ENCODE results near the gene CDS1.

CDS1 gene

DNA sequence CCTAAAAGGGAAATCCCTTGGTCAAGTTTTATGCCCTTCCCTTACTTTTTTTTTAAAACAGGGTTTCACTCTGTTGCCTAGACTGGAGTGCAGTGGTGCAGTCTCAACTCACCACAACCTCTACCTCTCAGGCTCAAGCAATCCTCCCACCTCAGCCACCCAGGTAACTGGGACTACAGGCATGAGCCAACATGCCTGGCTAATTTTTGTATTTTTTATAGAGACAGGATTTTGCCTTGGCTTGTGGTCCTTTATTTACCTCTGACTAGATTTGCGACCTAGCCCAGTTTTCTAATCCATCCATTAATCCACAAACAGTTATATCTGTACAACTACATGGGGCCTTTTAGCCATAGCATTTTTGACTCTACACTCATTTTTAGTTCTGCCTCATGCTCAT, 23.7 kb downstream of the CDS1 start:
- H3K4me1 ChIP-seq (ENCODE audit: control insufficient read depth, insufficient read depth, low read length, unreplicated experiment), result no peaks in the 10 kb centered on the region
- no peaks in the 10 kb centered on the region for H3K79me2 ChIP-seq (ENCODE audit: control insufficient read depth, insufficient read depth, low read length, unreplicated experiment)
- no peak overlapping the region for H3K4me3 ChIP-seq (ENCODE audit: low read depth, low read length)
- H3K36me3 ChIP-seq (ENCODE audit: insufficient read depth, low read length), result no peaks in the 10 kb centered on the region
- no peak overlapping the region for H2AFZ ChIP-seq (ENCODE audit: low read length, unreplicated experiment)
- no peaks in the 10 kb centered on the region for H3K27me3 ChIP-seq (ENCODE audit: insufficient read depth, low read length)
- no peak overlapping the region for H3K27ac ChIP-seq (ENCODE audit: low read depth, low read length)

DNA sequence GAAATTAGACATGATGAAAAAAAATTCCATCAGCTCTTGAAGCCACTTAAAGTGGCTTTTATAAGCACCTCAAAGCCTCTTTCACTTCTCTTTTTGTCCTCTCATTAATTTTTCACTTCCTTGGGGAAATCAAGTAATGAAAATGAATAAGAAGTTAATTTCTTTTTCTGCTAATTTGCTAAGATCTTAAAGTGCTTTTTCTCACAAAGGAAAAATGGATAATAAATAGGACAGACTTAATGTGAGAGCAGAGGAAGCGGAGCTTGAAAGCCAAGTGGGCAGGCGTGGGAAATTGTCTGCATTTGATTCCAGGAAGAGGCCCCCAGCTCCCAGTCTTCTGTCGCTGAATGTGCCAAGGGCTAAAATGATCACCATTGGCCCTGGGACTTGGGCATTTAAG, 28.6 kb downstream of the CDS1 start:
- H3K79me2 ChIP-seq (ENCODE audit: control insufficient read depth, insufficient read depth, low read length, unreplicated experiment), result no peaks in the 10 kb centered on the region
- H3K4me1 ChIP-seq (ENCODE audit: control insufficient read depth, insufficient read depth, low read length, unreplicated experiment), result no peaks in the 10 kb centered on the region
- H2AFZ ChIP-seq (ENCODE audit: low read length, unreplicated experiment), result no peak overlapping the region

DNA sequence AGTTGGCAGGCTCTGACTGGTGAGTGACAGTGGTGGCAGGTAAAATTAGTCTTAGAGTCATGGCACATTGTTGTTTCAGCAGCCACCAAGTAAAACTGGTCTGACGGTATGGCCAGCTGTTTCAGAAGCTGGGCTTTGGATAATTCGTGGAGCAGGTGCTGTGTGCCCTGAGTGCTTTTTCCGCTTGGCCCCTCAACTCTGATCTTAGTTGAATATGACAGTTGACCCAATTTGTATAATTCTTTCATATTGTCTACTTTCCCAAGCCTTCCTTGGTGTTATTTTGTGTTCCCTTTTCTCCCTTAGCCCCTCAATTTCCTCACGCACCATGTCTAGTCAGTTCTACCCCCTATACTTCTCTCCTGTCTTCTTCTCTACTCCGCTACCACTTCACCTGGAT, 32.0 kb downstream of the CDS1 start:
- Histone ChIP-seq H3K36me3 (ENCODE audit: insufficient read depth, low read length) (no peaks in the 10 kb centered on the region), H3K27ac (ENCODE audit: low read depth, low read length) (no peak overlapping the region), H3K4me3 (ENCODE audit: low read depth, low read length) (no peak overlapping the region), H2AFZ (ENCODE audit: low read length, unreplicated experiment) (no peak overlapping the region), H3K79me2 (ENCODE audit: control insufficient read depth, insufficient read depth, low read length, unreplicated experiment) (no peaks in the 10 kb centered on the region), H3K27me3 (ENCODE audit: insufficient read depth, low read length) (no peaks in the 10 kb centered on the region), H3K4me1 (ENCODE audit: control insufficient read depth, insufficient read depth, low read length, unreplicated experiment) (no peaks in the 10 kb centered on the region)

More for the DNA sequence above, 28.6 kb downstream of the CDS1 start:
- Histone ChIP-seq H3K27me3 (ENCODE audit: insufficient read depth, low read length) (no peaks in the 10 kb centered on the region), H3K27ac (ENCODE audit: low read depth, low read length) (no peak overlapping the region), H3K36me3 (ENCODE audit: insufficient read depth, low read length) (no peaks in the 10 kb centered on the region), H3K4me3 (ENCODE audit: low read depth, low read length) (no peak overlapping the region)

DNA sequence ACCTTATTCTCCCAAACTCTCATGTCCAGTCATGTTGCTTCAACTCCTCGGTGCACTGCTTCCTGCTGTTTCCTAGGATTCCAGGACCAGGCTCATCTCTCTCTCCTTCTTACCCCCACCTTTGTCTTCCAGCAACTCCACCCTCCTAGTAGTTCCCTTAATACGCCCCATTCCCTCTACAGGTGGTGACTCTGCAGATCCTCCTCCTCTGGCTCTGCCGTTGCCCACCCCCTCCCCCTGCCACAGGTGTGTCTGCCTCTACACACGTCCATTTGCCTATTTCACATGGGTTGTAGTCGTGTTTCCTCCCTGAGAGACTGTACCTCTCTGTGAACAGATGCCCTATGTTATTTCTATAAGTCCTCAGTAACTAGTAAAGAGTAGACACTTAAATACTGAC, 32.4 kb downstream of the CDS1 start:
- Histone ChIP-seq H3K36me3 (ENCODE audit: insufficient read depth, low read length) (no peaks in the 10 kb centered on the region), H3K4me3 (ENCODE audit: low read depth, low read length) (no peak overlapping the region), H2AFZ (ENCODE audit: low read length, unreplicated experiment) (no peak overlapping the region), H3K79me2 (ENCODE audit: control insufficient read depth, insufficient read depth, low read length, unreplicated experiment) (no peaks in the 10 kb centered on the region), H3K27ac (ENCODE audit: low read depth, low read length) (no peak overlapping the region), H3K4me1 (ENCODE audit: control insufficient read depth, insufficient read depth, low read length, unreplicated experiment) (no peaks in the 10 kb centered on the region), H3K27me3 (ENCODE audit: insufficient read depth, low read length) (no peaks in the 10 kb centered on the region)

DNA sequence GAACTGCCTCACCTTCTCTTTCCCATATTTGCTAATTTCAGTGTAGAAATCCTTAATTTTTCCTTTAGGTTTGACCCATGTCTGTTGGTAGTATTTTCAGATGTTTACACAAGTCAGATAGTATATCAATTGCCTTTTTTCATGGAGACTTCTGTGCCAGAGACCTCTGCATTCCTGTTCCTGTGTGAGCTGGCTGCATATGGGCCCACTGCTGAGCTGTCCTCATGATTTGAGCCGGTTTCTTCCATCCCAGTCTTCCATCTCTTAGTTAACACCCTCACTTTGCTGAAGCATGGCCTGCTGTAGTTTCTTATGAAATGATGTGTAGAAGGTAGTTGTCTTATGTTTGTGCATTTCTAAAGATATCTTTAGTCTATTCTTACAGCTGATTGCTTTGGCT, 40.0 kb downstream of the CDS1 start:
- Histone ChIP-seq H3K27ac (ENCODE audit: low read depth, low read length) (no peak overlapping the region), H3K4me1 (ENCODE audit: control insufficient read depth, insufficient read depth, low read length, unreplicated experiment) (no peaks in the 10 kb centered on the region), H3K79me2 (ENCODE audit: control insufficient read depth, insufficient read depth, low read length, unreplicated experiment) (no peaks in the 10 kb centered on the region), H3K36me3 (ENCODE audit: insufficient read depth, low read length) (no peaks in the 10 kb centered on the region), H3K27me3 (ENCODE audit: insufficient read depth, low read length) (no peaks in the 10 kb centered on the region), H2AFZ (ENCODE audit: low read length, unreplicated experiment) (no peak overlapping the region), H3K4me3 (ENCODE audit: low read depth, low read length) (no peak overlapping the region)

DNA sequence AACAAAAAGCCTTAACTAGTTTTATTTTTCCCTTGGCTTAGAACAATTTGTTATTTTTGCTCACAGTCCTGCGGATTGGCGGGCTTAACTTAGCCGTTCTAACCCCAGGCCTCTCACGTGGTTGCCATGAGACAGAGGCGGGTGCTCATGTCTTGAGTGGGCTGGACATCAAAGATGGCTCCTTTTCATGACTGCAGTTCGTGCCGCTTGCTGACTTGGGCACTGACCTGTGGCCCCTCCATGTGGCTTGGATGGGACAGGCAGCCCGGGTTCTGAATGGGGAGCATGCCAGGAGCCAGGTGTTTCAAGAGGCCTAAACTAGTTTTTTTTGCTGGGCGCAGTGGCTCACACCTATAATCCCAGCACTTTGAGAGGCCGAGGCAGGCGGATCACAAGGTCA, 40.7 kb downstream of the CDS1 start:
- H3K4me1 ChIP-seq (ENCODE audit: control insufficient read depth, insufficient read depth, low read length, unreplicated experiment), result no peaks in the 10 kb centered on the region
- no peak overlapping the region for H3K4me3 ChIP-seq (ENCODE audit: low read depth, low read length)
- H2AFZ ChIP-seq (ENCODE audit: low read length, unreplicated experiment), result no peak overlapping the region
- H3K79me2 ChIP-seq (ENCODE audit: control insufficient read depth, insufficient read depth, low read length, unreplicated experiment), result no peaks in the 10 kb centered on the region
- H3K36me3 ChIP-seq (ENCODE audit: insufficient read depth, low read length), result no peaks in the 10 kb centered on the region
- no peaks in the 10 kb centered on the region for H3K27me3 ChIP-seq (ENCODE audit: insufficient read depth, low read length)
- H3K27ac ChIP-seq (ENCODE audit: low read depth, low read length), result no peak overlapping the region

DNA sequence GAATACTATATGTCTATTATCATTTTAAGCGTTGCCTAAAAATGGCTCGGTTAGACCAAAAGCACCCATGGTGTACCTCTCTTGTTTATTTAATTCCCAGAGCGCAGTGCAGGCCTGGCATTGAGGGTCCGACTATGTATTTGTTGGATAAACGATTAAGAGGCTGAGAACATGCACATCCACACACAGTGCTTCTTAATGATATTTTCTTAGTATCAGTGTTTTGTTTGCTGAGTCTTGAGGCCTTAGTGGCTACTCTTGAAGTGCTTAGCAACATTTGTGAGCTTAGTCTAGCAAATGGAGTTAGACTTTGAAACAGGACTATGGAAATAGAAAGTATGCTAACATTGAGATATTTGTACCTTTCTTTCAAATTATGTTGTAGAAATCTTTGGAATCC, 43.7 kb downstream of the CDS1 start:
- Histone ChIP-seq H3K4me3 (ENCODE audit: low read depth, low read length) (no peak overlapping the region), H3K27me3 (ENCODE audit: insufficient read depth, low read length) (no peaks in the 10 kb centered on the region), H3K79me2 (ENCODE audit: control insufficient read depth, insufficient read depth, low read length, unreplicated experiment) (no peaks in the 10 kb centered on the region), H3K4me1 (ENCODE audit: control insufficient read depth, insufficient read depth, low read length, unreplicated experiment) (peaks cover 4% of the 10 kb centered on the region), H3K36me3 (ENCODE audit: insufficient read depth, low read length) (no peaks in the 10 kb centered on the region), H3K27ac (ENCODE audit: low read depth, low read length) (no peak overlapping the region), H2AFZ (ENCODE audit: low read length, unreplicated experiment) (no peak overlapping the region)

DNA sequence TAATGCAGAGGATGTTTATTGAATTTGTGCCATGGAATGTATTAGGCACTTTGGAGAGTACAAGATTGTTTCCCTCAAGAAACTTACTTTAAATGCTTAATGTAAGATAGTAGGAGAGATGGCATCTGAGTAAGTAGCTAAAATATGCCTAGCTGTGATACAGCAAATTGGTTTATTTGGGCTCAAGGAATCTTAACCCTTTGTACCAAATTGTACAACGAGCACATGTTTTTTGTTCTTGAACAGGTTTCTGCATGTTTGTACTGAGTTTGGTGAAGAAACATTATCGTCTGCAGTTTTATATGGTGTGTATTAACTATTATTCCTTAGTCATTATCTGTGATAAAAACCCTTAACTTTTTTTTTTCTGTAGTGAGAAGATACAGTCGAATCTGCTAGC, 48.6 kb downstream of the CDS1 start:
- Histone ChIP-seq H3K4me3 (ENCODE audit: low read depth, low read length) (no peak overlapping the region), H3K4me1 (ENCODE audit: control insufficient read depth, insufficient read depth, low read length, unreplicated experiment) (peaks cover 15% of the 10 kb centered on the region), H3K27ac (ENCODE audit: low read depth, low read length) (peak overlapping the region; percentile 40), H3K79me2 (ENCODE audit: control insufficient read depth, insufficient read depth, low read length, unreplicated experiment) (no peaks in the 10 kb centered on the region), H2AFZ (ENCODE audit: low read length, unreplicated experiment) (no peak overlapping the region), H3K36me3 (ENCODE audit: insufficient read depth, low read length) (no peaks in the 10 kb centered on the region), H3K27me3 (ENCODE audit: insufficient read depth, low read length) (no peaks in the 10 kb centered on the region)

DNA sequence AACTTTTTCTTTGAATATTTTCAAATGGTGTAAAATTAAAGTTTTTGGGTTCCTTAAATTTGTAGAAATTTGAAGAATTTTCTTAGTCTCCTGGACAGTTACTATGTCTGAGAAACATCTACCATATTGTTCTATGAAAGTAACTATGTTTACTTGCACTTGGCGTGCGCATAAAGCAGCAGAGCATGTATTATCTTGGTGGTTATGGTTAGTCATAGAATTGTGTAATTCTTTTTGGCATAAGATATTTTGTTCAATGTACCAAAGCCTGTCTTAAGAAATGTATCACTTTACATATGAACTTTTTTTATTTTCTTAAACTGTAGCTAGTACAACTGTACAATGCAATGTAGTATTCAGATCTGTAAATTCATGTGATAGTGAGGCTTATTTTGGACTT, 49.2 kb downstream of the CDS1 start:
- no peak overlapping the region for H3K4me3 ChIP-seq (ENCODE audit: low read depth, low read length)
- peaks cover 15% of the 10 kb centered on the region for H3K4me1 ChIP-seq (ENCODE audit: control insufficient read depth, insufficient read depth, low read length, unreplicated experiment)
- H3K27me3 ChIP-seq (ENCODE audit: insufficient read depth, low read length), result no peaks in the 10 kb centered on the region
- H2AFZ ChIP-seq (ENCODE audit: low read length, unreplicated experiment), result no peak overlapping the region
- H3K79me2 ChIP-seq (ENCODE audit: control insufficient read depth, insufficient read depth, low read length, unreplicated experiment), result no peaks in the 10 kb centered on the region
- H3K36me3 ChIP-seq (ENCODE audit: insufficient read depth, low read length), result no peaks in the 10 kb centered on the region
- peak overlapping the region; percentile 40 for H3K27ac ChIP-seq (ENCODE audit: low read depth, low read length)

DNA sequence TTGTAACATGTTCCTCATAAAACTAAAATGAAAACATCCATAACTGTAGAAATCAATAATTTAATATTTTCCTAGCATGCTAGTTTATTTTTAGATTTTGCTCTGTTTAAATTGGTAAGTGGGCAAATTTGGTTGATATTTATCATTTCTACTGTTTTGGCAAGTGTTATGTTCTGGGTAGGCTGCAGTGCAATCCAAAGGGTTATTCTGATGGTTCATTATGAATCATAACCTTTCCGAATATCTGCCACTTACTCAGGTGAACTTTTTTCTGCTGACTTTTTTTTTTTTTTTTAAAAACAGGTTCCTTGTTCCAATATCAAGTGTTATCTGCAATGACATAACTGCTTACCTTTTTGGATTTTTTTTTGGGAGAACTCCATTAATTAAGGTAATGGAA, 52.0 kb downstream of the CDS1 start:
- no peak overlapping the region for H3K4me3 ChIP-seq (ENCODE audit: low read depth, low read length)
- no peak overlapping the region for H3K27ac ChIP-seq (ENCODE audit: low read depth, low read length)
- peaks cover 15% of the 10 kb centered on the region for H3K4me1 ChIP-seq (ENCODE audit: control insufficient read depth, insufficient read depth, low read length, unreplicated experiment)
- H3K36me3 ChIP-seq (ENCODE audit: insufficient read depth, low read length), result no peaks in the 10 kb centered on the region; the same call in 1 of the 2 replicates
- H3K79me2 ChIP-seq (ENCODE audit: control insufficient read depth, insufficient read depth, low read length, unreplicated experiment), result no peaks in the 10 kb centered on the region
- H3K27me3 ChIP-seq (ENCODE audit: insufficient read depth, low read length), result no peaks in the 10 kb centered on the region
- H2AFZ ChIP-seq (ENCODE audit: low read length, unreplicated experiment), result no peak overlapping the region

DNA sequence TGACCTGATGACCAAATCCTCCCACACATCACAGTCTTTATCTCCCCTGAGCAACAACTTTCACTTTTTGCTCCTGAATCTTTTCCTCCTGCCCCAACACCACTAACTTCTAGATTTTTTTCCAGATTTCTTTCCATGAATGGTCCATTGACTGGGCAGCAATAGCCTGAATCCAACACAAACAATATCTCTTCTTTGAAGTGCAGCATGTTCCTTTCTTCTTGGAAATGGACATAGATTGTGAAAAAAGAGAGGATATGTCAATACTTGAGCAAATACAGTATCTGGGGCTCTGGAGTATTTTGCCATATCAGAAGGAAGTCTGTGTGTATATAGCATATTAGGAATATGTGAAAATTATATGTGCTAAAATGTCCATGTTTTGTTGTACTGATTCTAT, 55.2 kb downstream of the CDS1 start:
- H3K4me3 ChIP-seq (ENCODE audit: low read depth, low read length), result no peak overlapping the region
- peaks cover 4% of the 10 kb centered on the region for H3K4me1 ChIP-seq (ENCODE audit: control insufficient read depth, insufficient read depth, low read length, unreplicated experiment)
- no peaks in the 10 kb centered on the region for H3K79me2 ChIP-seq (ENCODE audit: control insufficient read depth, insufficient read depth, low read length, unreplicated experiment)
- H2AFZ ChIP-seq (ENCODE audit: low read length, unreplicated experiment), result no peak overlapping the region
- H3K27me3 ChIP-seq (ENCODE audit: insufficient read depth, low read length), result no peaks in the 10 kb centered on the region
- H3K36me3 ChIP-seq (ENCODE audit: insufficient read depth, low read length), result no peaks in the 10 kb centered on the region; the same call in 1 of the 2 replicates
- H3K27ac ChIP-seq (ENCODE audit: low read depth, low read length), result no peak overlapping the region

All from ACC112 (cell line).